ENCODE results near the gene BMPR1A.

The BMPR1A gene

GRCh38 chr10:86768412-86769062 is 12.1 kb downstream of the BMPR1A start:
- DNase-seq, result no peak

- no peak for DNase-seq
Observed at GRCh38 chr10:86769991-86770390, 13.6 kb downstream of the BMPR1A start.

- no peak for DNase-seq
Observed at GRCh38 chr10:86770412-86770960, 14.1 kb downstream of the BMPR1A start.

- no peak for DNase-seq
Observed at GRCh38 chr10:86773498-86773897, 17.1 kb downstream of the BMPR1A start.

GRCh38 chr10:86775056-86775869 is 18.8 kb downstream of the BMPR1A start:
- no peak for DNase-seq

- DNase-seq, result no peak
Observed at GRCh38 chr10:86775870-86776180, 19.4 kb downstream of the BMPR1A start.

GRCh38 chr10:86779220-86780017 is 23.0 kb downstream of the BMPR1A start:
- DNase-seq, result no peak

GRCh38 chr10:86782701-86783418 is 26.4 kb downstream of the BMPR1A start:
- DNase-seq, result no peak

GRCh38 chr10:86785037-86785436 is 28.6 kb downstream of the BMPR1A start:
- DNase-seq, result no peak

- DNase-seq, result no peak
Observed at GRCh38 chr10:86785968-86786367, 29.5 kb downstream of the BMPR1A start.

- no peak for DNase-seq
Observed at GRCh38 chr10:86786368-86786767, 29.9 kb downstream of the BMPR1A start.

- DNase-seq, result no peak
Observed at GRCh38 chr10:86790394-86790793, 34.0 kb downstream of the BMPR1A start.

- DNase-seq, result no peak
Observed at GRCh38 chr10:86792461-86793167, 36.2 kb downstream of the BMPR1A start.

- no peak for DNase-seq
Observed at GRCh38 chr10:86793696-86794095, 37.3 kb downstream of the BMPR1A start.

- DNase-seq, result no peak
Observed at GRCh38 chr10:86795353-86795752, 38.9 kb downstream of the BMPR1A start.

- no peak for DNase-seq
Observed at GRCh38 chr10:86798025-86798424, 41.6 kb downstream of the BMPR1A start.

GRCh38 chr10:86798611-86799010 is 42.2 kb downstream of the BMPR1A start:
- no peak for DNase-seq

- DNase-seq, result no peak
Observed at GRCh38 chr10:86799188-86799845, 42.9 kb downstream of the BMPR1A start.

GRCh38 chr10:86801995-86802394 is 45.6 kb downstream of the BMPR1A start:
- no peak for DNase-seq

- DNase-seq, result no peak
Observed at GRCh38 chr10:86802473-86803108, 46.2 kb downstream of the BMPR1A start.

GRCh38 chr10:86803156-86803555 is 46.7 kb downstream of the BMPR1A start:
- no peak for DNase-seq
